Suprapubic skin (tissue), 3 donors: ENCODE measurements around the gene DTNB.

ENCODE experiments used
- POLR2A ChIP-seq, 2 donors: fragments of 450-650 bp; IDR thresholded peaks; one replicate each; pipeline ENCODE4 v1.6.1; 2017; ENCODE audit warnings: antibody characterized with exemption in 2 of 2, mild to moderate bottlenecking in 2 of 2, moderate library complexity in 2 of 2
- TF ChIP-seq, protein P1 (sequence below), 2 donors: fragments of 200-600 bp in 1 of 2; fragments of 450-650 bp in 1 of 2; sonication (generic) in 1 of 2; IDR thresholded peaks; one replicate each; pipeline ENCODE4 v1.5.1; 2016 to 2019; ENCODE audit warnings: antibody characterized with exemption in 2 of 2, mild to moderate bottlenecking in 1 of 2, moderate library complexity in 1 of 2

- TF ChIP-seq, protein P1, sequence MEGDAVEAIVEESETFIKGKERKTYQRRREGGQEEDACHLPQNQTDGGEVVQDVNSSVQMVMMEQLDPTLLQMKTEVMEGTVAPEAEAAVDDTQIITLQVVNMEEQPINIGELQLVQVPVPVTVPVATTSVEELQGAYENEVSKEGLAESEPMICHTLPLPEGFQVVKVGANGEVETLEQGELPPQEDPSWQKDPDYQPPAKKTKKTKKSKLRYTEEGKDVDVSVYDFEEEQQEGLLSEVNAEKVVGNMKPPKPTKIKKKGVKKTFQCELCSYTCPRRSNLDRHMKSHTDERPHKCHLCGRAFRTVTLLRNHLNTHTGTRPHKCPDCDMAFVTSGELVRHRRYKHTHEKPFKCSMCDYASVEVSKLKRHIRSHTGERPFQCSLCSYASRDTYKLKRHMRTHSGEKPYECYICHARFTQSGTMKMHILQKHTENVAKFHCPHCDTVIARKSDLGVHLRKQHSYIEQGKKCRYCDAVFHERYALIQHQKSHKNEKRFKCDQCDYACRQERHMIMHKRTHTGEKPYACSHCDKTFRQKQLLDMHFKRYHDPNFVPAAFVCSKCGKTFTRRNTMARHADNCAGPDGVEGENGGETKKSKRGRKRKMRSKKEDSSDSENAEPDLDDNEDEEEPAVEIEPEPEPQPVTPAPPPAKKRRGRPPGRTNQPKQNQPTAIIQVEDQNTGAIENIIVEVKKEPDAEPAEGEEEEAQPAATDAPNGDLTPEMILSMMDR (IDR thresholded peaks at IDR 0.05) = no peak
- TF ChIP-seq POLR2A (IDR thresholded peaks at IDR 0.05) = no peak
These were observed 267.6 kb downstream of the DTNB start for GRCh38 chr2:25405611-25406295.
